GM20431 (cell line): ENCODE data around the gene HEMK1.

ENCODE experiments used
- in situ Hi-C: fragments of 300-500 bp; cut with MseI, MboI; formaldehyde crosslinking; loops from one replicate; pipeline ENCODE4 v1.15.0; 2020; ENCODE audit warnings: low sequenced_read_pairs; ENCODE audit not compliant: unreplicated experiment

Gene HEMK1

GRCh38 chr3:50610992-50611463, 41.7 kb downstream of the HEMK1 start:
- in situ Hi-C loops: loop anchor here (10.0 kb wide), 2 partner anchors 86 to 764 kb away; no protein-coding TSS in a partner anchor

GRCh38 chr3:50611464-50612233, 42.3 kb downstream of the HEMK1 start, which contains the start of gene CISH:
Gene CISH (minus strand): TSS chr3:50611774. CDS start chr3:50611650, 124 bp downstream.
- in situ Hi-C loops: loop anchor here (10.0 kb wide), 2 partner anchors 87 to 763 kb away; no protein-coding TSS in a partner anchor

DNA sequence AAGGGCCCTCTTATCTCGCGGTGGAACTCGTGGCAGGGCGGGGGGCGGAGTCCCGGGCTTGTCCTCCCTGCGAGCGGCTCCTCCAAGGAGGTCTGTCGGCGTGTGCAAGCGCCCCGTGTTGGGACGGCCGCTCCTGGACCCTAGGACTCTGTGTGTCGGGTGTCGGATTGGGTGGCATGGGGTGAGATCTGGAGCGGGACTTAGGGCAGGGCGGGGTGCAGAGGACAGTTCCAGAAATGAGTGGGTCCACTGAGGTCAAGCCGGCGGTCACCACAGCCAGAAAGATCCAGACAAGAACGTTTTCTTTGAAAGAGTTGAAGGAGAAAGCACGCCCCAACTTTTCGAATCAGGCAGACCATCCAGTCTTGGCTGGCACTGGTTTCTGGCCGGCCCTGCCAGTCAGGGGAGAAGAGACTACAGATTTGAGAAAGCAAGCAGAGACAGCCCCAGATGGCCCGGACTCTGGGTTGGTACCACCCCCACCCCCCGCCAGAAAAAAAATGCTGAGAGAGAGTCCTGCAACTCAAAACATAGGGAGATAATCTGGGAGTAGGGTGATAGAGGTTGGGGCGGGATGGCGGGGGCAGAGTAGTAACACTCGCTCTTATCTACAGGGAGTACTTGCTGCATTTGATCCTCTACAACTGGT, 43.0 kb downstream of the HEMK1 start:
- in situ Hi-C loops: loop anchor here (10.0 kb wide), 2 partner anchors 88 to 762 kb away; no protein-coding TSS in a partner anchor

DNA sequence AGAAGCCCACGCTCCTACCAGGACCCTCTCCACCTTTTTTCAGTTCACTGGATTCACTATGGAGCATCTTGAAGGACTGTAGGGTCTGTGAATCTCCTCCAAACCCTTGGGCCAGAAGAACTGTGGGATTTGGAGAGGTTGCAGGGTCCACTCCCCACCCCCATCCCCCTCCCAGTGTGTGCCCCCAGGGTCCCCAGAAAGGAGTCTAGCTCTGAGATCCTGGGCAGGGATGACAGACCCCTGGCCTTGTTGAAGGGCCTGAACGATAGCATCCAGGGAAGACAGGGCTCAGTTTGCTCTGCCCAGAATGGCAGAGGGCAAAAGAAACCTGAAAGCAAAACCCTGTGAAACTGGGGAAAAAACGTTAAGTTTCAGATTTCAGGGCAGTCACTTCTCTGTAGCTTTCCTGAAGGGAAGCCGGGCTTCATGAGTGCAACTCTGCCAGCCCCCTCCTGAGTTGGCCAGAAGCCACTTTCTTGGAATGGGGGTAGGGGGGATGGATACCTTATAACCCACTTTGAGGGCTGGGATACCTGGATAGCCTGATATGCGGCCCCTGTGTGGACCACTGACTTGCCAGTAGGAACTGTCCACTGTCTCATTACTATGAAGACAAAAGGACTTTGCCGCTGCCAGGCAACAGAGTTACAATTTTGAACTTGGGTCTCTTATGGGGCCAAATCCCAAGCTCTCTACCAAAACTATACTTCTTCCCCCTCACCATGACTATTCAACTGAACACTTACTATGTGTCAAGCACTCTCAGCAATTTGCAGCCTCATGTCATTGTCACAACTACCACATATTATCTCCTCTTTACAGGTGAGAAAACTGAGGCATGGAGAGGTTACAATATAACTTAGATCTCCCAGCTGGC, 43.9 kb downstream of the HEMK1 start:
- in situ Hi-C loops: loop anchor here (10.0 kb wide), 2 partner anchors 88 to 762 kb away; no protein-coding TSS in a partner anchor

DNA sequence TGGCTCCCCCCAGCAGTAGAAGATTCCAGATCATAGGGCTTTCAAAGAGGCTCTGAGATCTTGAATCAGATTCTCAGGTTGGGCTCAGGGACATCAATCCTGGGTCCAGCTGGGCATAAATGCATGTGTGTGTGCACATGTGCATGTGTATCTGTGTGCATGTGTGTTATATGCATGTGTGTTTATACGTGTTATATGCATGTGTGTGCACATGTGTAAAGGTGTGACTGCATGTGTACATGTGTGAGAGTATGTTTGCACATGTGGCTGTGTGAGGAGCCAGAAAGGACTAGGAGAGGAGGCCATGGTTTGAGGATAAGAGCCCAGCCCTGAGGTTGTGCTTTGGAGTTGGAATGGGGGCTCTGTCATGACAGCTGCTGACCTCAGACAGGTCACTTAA, 45.9 kb downstream of the HEMK1 start:
- in situ Hi-C loops: loop anchor here (10.0 kb wide), 2 partner anchors 90 to 760 kb away; no protein-coding TSS in a partner anchor

- in situ Hi-C loops: loop anchor here (10.0 kb wide), 2 partner anchors 91 to 759 kb away; no protein-coding TSS in a partner anchor
Measured at GRCh38 chr3:50616003-50616769, 46.9 kb downstream of the HEMK1 start.

DNA sequence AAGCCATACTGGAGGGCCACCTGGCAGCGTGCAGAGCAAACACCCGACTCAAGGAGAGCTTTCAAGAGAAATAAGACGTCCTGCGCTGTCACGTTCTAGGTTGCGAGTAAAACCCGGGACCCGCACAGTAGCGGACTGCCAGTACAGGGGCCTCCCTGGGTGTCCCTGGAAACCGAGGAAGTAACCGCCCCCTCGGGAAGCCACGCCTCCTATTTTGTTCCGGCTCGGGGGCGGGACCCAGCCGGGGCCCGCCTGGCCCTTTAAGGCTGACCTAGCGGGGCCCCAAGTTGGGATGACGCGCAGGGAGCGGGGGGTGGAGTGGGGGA, 47.4 kb downstream of the HEMK1 start:
- in situ Hi-C loops: loop anchor here (10.0 kb wide), 2 partner anchors 92 to 758 kb away; no protein-coding TSS in a partner anchor

- in situ Hi-C loops: loop anchor here (10.0 kb wide), 2 partner anchors 92 to 758 kb away; no protein-coding TSS in a partner anchor
Measured at GRCh38 chr3:50617096-50617791, 47.9 kb downstream of the HEMK1 start, which contains the start of gene MAPKAPK3. Gene MAPKAPK3 (plus strand): TSS chr3:50617151. CDS start chr3:50617566, 415 bp downstream.

DNA sequence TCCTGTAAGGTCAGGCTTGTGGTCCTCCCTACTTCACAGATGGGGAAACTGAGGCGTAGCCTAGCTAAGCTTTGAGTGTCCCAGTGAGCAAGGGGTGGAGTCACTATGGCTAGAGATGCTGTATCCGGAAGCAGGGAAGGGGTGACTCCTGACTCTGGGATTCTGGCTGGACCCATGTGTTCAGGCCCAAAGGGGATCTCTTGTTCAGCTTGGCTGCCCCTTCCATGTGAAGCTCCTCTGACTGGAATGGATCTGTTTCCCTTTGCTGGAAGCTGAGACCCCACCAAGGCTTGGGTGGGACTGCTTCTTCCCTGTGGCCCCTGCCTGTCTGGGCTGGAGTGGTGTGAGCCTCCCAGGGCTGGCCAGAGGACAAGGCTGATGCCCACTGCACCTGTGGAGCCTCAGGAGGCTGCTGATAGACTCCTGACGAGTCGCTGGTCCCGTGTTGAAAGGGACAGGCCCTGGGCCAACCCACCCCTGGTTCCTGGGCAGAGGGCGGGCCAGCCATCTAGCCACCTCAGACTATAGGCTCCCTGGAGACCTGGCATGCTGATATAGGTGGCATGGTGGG, 48.7 kb downstream of the HEMK1 start:
- in situ Hi-C loops: loop anchor here (10.0 kb wide), 2 partner anchors 93 to 757 kb away; no protein-coding TSS in a partner anchor

DNA sequence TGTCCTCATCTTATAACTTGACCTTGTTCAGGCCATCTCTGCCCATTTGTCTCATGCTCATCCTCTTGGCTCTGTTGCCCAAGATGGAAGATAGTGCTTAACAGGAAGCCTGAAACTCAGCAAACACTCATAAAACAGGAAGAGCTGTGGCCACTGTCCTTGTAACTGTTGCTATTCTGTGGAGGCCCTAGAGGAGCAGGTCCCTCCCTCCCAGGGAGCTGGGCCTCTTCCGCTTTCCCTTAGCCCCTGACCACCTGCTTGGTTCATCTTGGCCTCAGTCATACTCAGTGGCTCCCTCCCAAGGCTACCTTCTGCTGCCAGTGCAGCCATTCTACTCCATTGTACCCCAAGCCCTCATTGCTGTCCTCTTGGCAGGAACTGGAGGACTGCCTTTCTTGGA, 51.1 kb downstream of the HEMK1 start:
- in situ Hi-C loops: no loop called here

DNA sequence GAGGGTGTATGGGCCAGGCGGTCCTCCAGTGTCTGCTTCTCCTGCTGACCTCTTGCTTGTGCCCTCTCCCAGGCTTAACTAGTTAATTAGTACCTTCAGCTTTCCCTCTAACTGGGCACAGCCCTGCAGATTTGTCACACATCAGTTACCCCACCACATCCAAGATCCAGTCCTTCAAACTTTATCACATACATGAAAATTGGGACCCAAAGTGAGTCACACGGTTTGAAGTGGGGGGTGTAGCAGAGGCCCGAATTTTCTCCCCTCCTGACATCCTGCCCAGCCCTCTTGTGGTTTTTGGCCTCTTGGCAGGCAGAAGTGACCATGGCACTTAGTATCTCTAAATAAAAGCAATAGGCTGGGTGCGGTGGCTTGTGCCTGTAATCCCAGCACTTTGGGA, 51.5 kb downstream of the HEMK1 start:
- in situ Hi-C loops: no loop called here

- in situ Hi-C loops: no loop called here
Measured at GRCh38 chr3:50622881-50623280, 53.6 kb downstream of the HEMK1 start.

DNA sequence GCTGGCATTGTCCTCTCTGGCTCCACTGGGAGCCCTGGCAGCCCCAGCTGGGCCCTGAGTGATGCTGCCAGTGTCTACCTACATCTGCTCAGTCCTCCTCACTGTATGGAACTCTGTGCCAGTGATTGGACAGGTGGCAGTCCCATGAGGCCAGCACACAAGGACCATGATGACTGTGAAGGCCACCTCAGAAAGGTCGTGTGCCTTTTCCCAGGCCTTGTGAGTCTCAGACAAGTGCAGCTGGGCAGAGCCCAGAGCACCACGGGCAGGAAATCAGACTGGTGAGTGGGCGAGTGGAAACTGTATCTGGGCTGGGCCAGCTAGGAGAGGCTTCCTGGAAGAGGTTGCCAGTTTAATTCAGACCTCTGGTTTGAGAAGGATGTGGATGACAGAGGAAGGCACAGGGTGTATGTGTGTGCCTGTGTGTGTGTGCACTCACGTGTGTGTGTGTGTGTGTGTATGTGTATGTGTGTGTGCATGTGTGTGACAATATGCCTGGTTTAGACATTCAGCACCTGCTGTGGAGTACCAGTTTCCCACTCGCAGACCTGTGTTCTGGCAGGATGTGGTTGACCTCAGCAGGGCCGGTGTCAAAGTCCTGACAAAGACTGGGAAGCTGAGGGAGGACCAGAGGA, 54.6 kb downstream of the HEMK1 start:
- in situ Hi-C loops: no loop called here

- in situ Hi-C loops: no loop called here
Measured at GRCh38 chr3:50624634-50625033, 55.3 kb downstream of the HEMK1 start.

DNA sequence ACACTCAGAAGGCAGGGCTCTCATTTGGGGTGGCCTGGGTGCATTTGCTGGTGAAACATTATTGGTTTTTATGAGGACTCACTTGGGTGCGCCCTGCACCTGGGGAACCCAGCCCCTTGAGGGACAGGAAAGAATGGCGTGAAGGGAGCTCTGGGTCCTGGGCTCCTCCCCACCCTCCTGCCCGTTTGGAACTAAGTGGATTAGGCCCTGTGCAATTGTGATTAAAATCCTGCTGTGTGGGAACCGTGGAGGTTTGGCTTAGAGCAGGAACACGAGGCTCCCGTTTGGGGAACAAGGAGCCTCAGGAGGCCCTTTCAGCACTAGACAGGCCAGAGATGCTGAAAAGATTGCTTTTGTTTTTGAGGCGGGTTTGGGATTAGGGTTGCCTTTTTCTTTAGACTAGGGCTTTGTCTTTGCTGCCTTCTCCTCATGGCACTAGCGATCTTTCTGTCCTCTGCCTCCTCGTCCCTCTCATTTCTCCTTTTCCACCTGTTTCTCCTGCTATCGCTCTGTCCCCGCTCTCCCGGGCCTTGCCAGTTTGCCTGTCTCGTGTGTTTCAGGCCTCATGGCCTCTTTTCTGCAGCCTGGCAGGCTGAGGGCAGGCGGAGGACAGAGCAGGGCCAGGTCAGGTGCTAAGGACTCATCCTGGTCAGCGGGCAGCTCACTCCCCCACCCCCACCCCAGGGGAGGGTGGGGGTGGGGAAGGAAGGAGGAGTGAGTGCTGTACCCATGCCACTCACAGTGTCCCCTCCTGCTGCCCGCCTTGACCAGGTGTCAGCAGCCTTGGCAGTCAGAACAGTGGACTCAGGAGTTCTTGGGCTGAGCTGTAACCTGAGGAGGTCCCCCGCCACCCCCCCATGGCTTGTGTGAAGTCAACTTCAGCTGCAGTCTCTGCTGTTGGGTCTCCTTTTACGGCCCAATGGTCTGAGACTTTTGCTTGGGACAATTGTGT, 56.2 kb downstream of the HEMK1 start:
- in situ Hi-C loops: no loop called here

GRCh38 chr3:50626401-50626800, 57.1 kb downstream of the HEMK1 start:
- in situ Hi-C loops: no loop called here
